AG08396 (cell line): ENCODE results near the gene SCRT2.
A peak's percentile ranks its signal among the peaks of the same experiment; 100 is the strongest.
"Not testable (repeated sequence)": the region's sequence is repeated elsewhere in the genome, so short reads cannot be mapped to it uniquely, and the experiment has no call there.

Source experiments
- DNase-seq: peaks from one replicate; pipeline ENCODE4 v3.0.0; 2012; ENCODE audit warnings: low spot score, mixed read lengths

SCRT2 gene

DNA sequence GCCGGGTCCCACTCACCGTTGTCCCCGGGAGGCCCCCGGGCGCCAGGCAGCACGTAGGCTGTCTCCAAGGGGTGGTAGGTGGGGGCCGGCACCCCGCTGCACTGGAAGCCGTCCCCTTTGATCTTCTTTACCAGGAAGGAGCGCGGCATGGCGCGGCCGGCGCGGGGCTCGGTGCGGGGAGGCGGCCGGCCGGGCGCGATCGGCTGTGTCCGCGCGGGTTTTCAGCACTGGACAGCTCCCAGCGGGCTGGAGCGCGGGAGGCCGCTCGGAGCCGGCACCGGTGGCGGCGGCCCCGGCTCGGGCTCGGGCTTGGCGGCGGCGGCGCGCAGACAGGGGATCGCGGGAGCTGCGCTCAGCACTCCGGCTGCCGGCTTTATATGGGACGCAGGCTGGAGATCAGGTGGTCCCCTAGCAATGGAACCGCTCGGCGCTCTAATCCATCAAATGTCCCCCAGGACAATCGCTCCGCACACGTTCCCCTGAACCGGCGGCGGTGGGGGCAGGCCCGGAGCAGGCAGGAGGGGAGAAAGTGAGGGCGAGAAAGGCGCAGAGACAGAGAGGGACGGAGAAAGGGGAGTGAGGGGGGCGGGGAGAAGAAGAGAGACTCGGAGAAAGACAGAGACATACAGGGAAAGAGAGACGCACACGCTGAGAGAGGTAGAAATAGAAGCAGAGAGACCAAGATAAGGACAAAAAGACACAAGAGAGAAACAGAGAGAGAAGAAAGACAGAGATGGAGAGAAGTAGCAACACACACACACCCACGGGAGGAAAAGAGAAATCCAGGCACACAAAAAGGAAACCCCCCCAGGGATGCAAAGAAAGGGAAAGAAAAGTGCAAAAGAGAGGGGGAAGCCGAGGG, at the start of gene SCRT2:
SCRT2 (minus strand) TSS at position 350 of the 862 bp plus-strand sequence; CDS start at position 149, 201 bp downstream.
- DNase-seq = peak; percentile 96

DNA sequence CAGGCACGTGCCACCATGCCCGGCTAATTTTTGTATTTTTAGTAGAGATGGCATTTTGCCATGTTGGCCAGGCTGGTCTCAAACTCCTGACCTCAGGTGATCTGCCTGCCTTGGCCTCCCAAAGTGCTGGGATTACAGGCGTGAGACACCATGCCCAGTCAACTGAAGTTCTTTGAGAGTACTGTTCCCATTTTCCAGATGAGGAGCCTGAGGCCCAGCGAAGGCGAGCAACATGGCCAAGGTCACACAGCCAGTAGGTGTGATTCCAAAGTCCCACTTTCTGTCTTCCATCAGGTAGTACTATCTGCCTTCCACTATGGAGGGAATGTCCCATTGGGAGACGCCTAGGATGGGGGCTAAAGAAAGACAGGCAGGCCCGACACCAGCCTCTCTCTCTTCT, 49.2 kb upstream of the SCRT2 start:
- DNase-seq = not testable (repeated sequence)

DNA sequence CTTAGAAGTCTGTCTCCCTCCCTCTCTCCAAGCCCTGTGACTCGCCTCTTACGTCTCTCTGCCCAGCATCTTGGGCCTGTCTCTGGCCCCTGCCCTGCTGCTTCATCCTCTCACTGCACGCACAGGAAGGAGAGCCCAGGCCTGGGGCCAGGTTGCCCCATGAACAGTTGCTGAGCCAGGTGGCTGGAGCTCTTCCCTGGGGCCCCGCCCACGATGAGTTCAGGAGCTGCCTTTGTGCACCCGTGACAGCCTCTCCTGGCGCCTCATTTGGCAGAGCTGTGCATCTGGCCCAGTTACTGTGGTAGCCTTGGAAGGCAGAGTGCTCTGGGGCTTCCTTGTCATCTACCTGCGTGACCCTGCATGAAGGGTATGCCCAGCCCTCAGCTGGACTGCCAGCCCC, 48.2 kb upstream of the SCRT2 start:
- no peak for DNase-seq

DNA sequence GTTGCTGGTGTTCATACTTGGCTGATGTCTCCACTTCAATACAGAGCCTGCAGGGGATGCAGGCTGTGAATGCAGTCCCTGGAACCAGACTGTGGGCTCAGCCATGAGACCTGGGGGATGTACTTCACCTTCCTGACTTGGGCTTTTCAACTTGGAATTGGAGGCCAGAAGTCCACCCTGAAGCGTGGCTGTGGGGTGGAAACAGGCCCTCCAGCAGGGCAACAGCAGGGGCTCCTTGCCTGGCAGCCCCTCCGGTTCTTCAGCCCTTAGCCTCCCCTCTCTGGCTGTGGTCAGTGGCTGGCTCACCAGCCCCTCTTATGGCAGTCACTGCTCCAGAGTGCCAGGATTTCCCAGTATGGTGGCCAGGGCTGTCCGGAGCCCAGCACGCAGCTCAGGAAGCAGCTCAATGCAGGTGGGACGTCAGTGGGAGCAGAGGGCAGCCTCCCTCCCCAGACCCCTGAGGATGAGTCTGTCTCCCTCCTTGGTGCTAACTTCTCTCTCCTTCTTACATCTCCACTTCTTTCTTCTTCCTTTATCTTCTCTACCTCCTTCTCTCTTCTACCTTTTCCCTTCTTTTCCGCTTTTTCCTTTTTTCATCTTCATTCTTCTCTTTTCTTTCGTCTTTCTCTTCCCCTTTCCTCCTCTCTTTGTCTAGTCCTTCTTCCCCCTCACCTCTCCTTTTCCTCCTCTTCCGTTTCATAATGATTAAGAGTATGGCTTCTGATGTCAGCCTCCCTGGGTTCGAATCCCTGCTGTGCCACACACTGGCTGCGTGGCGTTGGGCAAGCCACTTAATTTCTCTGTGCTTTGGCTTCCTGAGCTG, 47.4 kb upstream of the SCRT2 start:
- DNase-seq = no peak

- DNase-seq = no peak
These were observed 46.3 kb upstream of the SCRT2 start for GRCh38 chr20:721876-722275.

DNA sequence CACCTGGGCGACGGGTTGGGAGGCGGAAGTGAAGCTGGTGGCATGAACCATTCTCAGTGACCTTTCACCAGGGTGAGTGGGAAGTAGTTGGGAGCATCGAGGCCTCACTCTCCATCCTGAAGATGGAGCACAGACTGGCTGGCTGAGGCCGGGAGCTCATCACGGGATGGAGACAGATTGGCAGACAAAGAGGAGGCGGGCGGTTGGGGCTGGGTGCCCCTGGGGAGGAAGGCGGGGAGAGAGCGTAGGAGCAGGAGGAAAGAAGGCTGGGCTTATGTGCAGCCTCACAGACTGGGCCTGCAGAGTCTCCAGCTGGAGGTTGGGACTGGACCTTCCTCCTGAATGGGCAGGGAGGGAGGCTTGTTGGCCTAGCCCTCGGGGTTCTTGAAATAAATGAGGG, 44.2 kb upstream of the SCRT2 start:
- DNase-seq = no peak

GRCh38 chr20:719068-719467, 43.5 kb upstream of the SCRT2 start:
- DNase-seq = no peak

- DNase-seq = no peak
These were observed 42.2 kb upstream of the SCRT2 start for GRCh38 chr20:717832-718231.

DNA sequence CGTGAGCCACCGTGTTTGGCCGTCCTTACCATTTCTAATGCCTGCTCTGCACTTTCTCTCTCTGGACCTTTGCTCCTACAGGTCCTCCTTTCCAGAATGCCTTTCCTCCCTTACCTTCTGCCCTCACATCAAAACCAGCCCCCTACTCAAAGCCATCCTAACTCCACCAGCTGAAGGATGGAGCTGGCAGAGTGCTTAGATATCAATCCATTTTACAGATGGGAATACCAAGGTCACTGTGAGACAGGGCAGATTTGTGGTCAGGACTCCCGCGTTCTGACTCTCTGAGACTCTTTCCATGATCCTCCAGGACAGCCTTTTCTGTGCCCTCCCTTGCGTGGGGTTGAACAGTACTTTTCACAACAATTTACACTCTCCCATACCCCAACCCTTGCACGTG, 41.7 kb upstream of the SCRT2 start:
- DNase-seq = no peak

- DNase-seq = no peak
These were observed 38.9 kb upstream of the SCRT2 start for GRCh38 chr20:714453-714852.

DNA sequence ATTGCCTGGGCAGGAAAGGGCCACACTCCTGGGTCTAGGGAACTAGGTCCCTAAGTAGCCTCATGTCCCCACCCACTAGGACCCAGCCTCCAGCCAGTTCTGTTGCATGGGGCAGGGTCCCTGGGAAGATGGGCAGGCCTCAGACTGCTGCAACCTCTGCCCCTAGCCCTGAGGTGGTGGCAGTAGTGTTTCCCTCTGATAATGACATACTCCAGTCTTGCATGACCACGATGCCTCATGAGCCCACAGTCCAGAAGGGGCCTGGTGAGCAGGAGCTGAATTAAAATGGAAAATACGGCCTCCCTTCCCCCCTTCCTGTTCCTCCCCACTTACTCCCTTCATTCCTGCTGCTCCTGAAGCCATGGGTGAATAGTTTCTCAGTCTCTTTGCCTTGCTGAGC, 36.0 kb upstream of the SCRT2 start:
- no peak for DNase-seq

DNA sequence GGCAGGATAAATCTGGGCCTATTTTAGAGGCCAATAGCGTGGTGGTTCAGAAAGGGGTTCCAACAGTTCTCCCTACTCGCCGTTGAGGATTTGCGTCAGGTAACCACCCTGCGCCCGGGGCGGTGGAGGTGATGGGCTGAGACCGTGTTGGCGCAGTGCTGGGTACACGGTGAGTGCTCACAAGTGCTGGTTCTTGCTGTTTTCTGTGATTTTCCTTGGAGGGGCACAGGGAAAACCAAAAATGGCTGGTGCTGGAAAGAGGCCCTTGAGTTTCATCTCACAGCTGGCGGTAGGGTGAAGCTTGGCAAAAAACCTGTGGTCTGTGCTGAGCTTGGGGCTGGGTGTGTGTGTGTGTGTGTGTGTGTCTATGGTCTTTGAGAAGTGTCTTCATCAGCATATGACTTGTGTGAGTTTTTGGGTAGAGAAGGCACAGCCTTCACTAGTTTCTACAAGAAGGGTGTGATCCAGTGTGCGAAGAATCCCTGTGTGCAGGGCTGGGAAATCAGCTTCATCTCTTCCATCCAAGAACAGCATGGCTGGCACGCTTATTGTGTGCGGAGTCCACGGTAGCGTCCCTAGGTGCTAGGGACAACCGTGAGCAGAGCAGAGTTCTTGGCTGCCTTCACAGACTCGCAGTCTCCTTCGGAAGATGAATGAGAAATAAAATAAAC, 35.3 kb upstream of the SCRT2 start:
- no peak for DNase-seq

DNA sequence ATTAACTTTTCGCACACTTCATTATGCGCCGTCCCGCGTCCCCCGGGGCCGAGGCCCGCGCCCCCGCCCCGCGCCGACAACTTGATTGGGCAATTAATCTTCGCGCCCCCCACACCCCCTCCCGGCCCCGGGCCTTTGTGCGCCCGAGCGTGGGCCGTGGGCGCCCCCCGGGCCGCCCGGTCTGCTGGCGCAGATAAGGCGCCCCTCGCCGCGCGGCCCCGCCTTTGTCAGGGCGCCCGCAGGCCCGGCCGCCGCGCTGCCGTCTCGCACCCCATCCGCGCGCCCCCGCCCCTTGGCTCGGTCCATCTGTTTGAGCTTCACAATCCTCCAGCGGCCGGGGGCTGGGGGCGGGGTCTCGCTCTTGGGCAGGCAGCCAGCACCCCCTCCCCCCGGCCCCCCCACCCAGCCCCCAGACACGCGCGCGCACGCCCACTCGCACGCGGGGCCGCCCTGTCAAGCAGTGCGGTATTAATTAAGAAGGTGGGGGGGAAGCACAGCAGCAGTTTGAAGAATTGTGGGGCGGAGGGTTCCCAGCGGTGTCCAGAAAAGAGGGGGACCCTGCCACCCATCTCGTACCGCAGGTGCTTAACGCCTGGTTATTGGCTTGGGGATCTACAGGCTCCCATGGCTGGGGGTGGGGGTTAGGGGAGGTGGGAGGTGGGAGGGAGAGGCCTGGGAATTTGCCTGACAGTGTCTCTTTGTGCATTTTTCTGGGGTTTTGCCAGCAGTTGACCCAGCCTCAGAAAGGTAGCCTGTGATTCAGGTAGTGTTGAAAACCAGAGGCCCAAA, 34.6 kb upstream of the SCRT2 start:
- no peak for DNase-seq

DNA sequence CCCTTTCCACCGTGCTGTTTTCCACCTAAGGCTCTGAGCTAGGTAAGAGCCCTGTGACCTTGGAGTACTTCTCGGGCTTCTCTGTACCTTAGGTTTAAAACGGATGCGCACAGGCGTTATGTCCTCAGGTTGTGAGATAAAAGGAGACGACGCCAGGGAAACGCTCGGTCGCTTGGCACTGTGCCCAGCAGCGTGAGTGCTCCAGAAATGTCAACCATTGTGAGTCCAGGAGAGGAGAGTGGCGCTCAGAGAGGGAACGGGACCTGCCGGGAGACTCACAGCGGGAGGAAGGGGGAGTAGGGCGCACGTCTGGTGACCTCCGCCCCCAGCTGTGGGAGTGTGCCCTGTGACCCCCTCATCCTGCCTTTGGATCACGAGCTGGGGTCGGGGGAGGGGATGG, 33.8 kb upstream of the SCRT2 start:
- no peak for DNase-seq

GRCh38 chr20:708956-709355, 33.4 kb upstream of the SCRT2 start:
- no peak for DNase-seq

- no peak for DNase-seq
These were observed 32.0 kb upstream of the SCRT2 start for GRCh38 chr20:707451-708110.

DNA sequence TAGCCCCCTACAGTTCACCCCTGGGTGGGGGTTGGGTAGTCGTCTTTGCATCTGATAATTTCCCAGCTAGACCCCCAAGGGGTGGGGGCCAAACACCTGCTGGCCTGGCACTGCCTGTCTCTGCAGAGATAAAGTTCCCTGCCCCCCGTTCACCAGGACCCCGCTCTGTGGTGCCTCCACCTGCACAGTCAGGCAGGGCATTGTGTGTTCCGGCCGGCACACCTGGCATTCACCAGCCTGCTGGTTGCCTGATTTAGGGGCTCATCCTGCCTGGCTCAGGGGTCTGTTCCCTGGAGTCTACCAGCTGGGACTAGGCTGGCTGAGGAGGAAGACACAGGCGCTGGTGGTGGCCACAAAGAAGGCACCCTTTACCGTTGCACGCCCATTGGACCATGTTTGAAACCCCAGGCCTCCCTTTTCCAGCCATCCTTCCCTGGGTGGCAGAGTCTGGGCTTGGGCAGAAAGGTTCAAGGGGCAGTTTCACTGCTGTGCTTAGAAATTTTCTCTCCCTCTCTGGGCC, 30.8 kb upstream of the SCRT2 start:
- DNase-seq = no peak

DNA sequence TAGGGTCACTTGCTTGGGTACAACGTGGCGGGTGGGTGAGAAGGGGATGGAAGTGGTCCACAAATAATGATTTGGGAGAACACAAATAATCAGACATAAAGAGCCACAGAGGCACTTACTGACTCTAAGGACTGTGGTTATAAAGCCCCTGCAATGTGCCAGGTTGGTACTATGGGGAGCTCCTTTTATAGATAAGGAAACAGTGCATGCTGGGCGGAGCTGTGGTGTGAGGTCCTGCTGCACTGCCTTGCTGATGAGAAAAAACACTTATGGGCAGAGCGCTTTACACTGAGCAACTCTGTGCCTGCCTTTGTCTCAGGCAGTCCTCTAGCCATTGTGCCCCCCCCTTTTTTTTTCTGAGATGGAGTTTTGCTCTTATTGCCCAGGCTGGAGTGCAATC, 29.1 kb upstream of the SCRT2 start:
- DNase-seq = no peak

DNA sequence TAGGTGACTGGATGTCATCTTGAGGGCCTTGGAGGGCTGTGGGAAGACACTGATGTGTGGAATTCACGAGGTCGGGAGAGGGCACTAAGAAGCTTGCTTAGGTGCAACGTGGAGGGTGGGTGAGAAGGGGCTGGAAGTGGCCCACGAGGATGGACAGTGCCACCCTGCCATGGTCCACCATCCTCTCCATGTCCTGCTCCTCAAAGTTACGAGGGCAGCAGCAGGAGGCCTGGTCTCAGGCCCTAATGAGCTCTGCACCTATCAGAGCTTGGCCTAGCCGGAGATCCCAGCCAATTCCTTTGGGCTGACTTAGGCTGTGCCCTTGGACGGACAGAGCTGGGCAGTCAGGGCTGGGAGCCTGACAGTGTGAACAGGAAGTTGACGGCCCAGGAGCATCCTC, 27.8 kb upstream of the SCRT2 start:
- DNase-seq = no peak

DNA sequence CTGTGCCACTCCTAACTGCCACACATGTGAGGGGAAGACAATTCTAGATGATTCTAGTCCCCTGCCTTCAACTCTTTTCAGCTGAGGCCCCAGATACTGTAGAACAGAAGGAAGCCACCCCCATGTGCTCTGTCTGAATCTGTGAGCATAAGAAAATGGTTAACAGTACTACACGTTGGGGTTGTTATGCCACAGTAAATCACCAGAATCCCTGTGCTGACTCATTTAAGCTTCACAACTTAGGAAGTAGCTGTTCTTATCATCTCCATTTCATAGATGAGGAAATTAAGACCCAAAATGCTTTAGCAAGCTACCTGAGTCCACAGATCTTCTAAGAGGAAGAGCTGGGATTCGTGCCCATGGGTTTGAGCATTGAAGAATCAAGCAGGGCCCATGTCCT, 27.4 kb upstream of the SCRT2 start:
- DNase-seq = no peak
